Measurements from ENCODE around the gene BOD1L1. TPM values are rescaled to one million over a fixed set of nuclear protein-coding genes. Genes with fewer than 3 reads are reported as not detected.

BOD1L1 gene
- total RNA-seq, 1 donor, result 14.5 TPM

DNA sequence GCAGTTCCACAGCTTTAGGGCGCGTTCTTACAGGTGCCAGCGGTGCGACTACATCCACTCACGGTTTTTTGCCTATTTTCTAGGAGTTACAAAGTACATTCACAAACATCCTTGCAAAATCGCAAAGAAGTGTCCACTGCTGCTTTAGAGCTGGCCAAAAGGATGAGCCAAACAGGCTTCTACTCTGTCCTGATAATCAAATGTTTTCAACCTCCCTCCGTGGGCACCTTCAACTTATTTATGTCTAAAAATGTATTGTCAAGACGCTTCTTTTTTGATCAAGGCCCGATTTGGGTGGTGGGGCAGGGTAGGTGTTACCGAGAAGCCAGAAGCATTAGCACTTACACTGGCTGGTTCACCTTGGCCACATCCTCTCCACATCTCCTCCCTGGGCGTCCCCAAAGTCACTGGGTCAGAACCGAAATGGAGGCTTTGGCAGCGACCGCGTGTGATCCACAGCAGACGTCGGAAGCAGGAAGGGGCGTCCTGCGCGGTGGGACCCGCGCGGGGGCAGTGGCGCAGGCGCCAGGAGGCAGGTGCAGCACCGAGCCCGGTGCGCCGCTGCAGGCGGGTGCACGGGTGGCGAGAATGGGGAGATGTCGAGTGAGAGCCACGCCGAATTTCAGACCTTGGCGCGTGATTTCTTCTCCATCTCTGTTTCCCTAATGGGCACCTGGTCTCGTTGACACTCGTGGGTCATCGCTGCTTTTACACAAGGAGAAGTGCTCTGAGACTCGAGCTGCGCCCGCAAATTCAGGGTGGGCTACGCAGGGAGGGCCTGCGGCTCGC lies 100.1 kb downstream of the BOD1L1 start:
- DNase-seq (ENCODE audit: low read depth in 2 of 3, low spot score in 2 of 3), result no peak

DNA sequence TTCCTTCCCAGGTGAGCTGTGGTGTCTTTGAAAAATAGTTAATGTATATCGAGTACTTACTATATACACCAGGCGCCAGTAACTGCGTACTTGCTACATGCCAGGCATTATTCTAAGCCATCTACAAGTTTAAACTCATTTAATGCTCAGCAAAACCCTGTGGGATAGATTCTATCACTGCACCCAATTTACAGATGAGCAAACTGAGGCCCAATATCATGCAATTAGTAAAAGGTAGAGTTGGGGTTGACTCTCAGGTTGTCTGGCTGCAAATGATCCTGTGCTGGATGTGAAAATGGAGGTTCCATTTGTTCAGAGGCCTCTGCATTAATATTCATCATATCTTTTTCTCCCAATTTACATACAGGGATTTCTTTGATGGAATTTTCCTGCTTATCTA lies 100.9 kb downstream of the BOD1L1 start:
- no peak for DNase-seq (ENCODE audit: low read depth in 2 of 3, low spot score in 2 of 3)

DNA sequence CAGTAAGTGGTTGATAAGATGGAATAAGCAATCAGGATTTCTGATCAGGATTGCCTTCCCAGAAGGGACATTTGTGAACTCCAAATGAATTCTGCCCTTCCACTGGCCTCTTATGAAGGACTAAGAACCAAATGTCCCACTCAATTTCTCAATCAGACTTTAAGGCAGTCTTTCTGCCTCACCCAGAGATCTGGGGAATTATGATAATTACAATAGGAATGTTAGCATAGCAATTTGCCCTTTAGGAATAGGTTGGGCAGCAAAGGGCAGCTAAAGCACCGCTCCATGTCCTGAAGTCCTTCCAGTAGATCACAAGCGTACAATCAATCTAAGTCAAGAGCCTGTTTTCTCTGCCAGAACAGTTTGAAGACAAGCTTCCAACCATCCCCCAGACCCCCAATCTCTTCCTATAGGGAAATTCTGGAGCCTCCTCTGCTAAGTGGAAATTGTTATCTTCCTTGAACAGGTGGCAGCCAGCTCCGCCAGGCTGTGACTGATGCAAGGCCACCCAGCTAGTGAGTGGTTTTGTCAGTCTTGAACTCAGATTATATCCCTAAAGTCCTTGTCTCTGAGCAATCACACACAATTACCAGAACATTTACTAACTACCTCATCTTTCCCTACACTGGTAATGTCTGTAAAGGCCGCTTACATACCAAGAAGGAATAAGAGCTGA lies 101.8 kb downstream of the BOD1L1 start:
- DNase-seq (ENCODE audit: low read depth in 2 of 3, low spot score in 2 of 3), result no peak

DNA sequence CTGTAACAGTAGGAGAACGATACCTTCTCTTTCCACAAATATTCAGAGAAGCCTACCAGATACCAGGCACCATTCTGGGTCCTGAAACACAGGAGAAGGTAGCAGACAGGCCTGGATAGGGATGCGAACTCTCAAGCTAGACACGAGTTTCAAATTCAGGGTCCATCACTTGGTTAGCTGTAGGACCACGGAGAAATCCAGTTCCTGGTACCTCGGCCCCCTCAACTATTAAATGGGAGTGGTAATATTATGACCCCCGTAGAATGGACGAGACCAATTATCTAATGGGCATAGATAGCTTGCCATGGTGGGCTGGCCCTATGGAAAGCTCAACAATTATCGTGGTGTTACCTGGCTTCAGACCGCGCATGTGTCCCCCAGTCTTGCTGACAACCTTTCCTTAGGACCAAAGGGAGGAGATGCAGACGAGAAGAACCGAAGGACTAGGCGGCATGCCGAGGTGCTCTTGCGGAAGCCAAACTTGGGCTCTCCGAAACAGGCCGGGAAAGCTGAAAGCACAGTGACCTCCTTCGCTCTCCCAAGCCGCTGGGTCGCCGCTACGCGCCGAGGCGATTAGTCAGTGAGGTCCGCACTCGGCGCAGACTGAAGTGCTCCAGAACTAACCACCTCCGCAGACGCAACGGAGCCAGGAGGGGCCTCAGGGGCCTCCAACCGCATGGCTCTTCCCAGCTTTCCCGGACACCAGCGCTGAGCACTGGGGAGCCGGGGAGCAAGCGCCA lies 102.9 kb downstream of the BOD1L1 start:
- no peak for DNase-seq (ENCODE audit: low read depth in 2 of 3, low spot score in 2 of 3)

DNA sequence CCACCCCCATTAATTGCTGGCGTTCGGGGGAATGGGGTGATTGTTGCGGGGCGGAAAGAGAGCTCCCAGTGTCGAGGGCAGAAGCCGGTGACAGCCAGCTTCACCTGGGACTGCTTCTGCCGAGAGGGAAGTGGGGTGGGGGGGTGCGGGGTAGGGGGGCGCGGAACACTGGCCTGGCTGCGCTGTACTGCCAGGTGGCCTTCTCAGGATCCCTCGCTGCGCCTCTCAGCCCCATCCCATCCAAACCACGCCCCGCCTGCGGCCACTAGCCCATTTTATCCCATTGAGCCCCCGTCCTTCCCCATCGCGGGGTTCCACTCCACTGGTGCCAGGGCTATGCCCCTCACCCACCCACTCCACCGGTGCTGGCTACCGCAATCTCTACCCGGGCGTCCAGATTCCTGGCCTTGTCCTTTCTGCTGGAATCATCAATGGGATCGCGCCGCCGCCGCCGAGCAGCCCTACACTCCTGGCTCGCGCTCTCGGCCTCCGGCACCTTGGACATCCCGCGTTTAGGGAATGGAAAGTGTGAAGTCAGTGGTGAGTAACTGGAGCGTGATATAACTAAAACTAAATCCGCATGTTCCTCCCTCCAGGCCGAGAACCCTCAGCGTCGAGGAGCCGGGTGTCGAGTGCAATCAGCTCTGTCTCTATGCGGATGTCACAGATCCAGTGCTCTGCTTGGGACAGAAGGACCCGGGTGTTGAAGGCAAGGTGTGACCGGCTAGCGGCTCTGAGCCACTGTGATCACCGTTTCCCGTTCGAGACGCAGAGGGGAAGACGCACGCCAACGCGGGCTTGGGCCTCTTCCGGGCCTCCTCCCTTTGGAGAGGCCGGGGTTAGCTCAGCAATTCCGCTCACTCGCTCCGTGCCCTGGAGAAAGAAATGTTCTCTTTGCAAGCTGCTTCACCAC lies 103.7 kb downstream of the BOD1L1 start:
- DNase-seq (ENCODE audit: low read depth in 2 of 3, low spot score in 2 of 3), result no peak

DNA sequence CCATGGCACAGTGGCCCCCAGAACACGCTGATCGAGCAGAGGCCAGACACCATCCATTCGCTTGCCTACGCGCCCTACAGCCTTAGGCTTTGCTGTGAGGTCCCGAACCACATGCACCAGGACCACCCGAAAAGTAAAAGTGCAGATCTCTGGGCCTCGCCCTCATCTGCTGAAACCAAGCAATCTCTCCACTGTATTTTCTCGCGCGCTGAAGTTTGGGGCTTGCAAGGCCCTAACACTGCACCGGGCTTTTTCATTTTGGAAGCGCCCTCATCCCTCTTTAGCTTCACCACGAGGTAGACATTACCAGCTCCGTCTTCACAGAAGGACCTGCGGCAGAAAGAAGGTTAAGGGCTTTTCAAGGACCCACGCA lies 104.4 kb downstream of the BOD1L1 start:
- peak in 1 of 3 donors; percentile 13 for DNase-seq (ENCODE audit: low read depth in 2 of 3, low spot score in 2 of 3)

DNA sequence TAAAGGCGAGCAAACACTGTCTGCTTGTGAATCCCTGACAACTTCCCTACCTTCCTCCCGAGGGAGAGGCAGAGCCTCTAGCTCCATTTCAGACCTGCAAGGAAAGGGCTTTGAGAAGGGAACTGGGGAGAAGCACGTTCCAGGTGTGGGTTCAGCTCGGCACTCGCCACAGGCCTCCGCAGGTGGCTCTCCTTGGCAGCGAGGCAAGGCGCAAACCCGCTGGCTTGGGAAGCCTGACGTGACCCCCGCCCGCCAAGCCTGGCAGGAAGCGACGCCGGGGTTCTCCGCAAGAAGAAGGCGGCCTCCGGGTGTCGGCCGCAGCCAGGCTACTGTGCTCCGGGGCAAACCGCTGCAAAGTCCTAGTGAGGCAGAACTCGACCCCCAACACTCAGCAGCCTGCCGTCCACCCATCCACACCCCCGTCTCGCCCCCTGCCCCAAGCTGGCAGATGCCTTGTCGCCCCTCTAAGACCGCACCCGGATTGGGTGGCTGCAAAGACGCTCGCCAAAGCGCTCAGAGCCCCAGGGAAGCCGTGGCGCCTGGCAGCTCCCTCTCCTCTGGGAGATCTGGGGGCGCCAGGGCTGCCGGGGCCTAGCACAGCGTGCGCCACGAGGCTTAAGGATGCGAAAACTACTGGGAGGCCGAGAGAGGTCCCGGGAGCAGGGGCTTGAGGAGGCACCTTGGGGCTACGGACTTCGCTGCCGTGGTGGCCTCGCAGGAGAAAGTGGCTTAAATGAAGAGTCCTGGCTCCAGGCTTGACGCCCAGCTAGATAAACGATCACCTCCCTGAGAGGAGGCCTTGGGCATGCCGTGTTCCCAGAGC lies 105.0 kb downstream of the BOD1L1 start:
- no peak for DNase-seq (ENCODE audit: low read depth in 2 of 3, low spot score in 2 of 3)

DNA sequence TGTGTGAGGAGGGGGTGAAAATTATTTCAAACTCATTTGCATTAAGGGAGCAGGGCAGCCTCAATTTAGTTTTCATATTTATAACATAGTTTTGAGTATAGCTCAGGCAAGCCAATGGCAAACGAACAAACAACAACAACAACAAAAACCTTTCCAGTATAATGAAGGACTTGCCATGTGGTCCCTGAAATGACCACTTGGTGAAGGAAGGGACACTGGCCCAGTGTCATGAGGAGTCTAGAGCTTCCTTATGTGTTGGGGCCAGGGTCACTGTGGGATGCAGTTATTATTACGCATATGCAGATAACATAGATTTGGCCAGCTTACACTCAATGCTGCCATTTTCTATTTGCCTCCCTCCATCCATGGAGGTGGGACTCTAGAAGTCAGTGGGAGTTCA lies 106.5 kb downstream of the BOD1L1 start:
- no peak for DNase-seq (ENCODE audit: low read depth in 2 of 3, low spot score in 2 of 3)

Small RNA genes within 50 kb of the gene (small RNA-seq; reads per million reads assigned to genes)
- 0.41 reads per million for gene MIR5091

Other genes starting within 250 kb of the BOD1L1 start
- gene RAB28, start 143.4 kb downstream of the BOD1L1 start, total RNA-seq, result 4.3 TPM
- not detected for gene NKX3-2, start 83.2 kb downstream of the BOD1L1 start, total RNA-seq

Data from hematopoietic multipotent progenitor cell (in vitro differentiated cells).